ENCODE measurements around the gene KRTCAP2. TPM values are rescaled to one million over a fixed set of nuclear protein-coding genes. Genes with fewer than 3 reads are reported as not detected.

Gene KRTCAP2
- polyA plus RNA-seq, 3 donors = 157 to 256 (median 247) TPM

DNA sequence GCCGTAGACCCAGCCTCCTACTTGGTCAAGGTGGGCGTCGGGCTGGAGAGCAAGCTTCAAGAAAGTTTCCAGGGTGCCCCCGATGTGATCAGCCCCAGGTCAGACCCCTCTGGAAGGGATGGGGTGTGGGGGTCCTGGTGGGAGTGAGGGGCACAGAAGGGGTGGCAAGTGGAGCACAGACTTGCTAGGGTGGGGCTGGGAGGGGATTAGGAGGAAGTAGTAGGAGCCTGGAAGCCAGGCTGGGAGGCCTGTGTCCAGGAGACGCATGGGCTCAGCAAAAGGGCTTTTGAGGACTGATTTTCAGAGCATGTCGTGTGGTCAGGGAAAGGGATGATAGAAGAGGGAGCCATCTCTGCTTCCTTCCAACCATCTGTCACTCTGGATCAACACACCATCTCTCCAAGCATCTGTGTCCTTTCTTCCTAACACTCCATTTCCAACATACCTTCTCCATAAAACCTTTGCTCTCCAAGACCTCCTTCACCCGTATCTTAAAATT lies 9.0 kb upstream of the KRTCAP2 start:
- H3K9ac ChIP-seq (ENCODE audit: insufficient read depth, low read length, poor library complexity, severe bottlenecking) = no peak overlapping the region
- H3K27ac Mint-ChIP-seq = peak overlapping the region in 2 of 7 donors; percentile 25 to 38
- H3K4me1 Mint-ChIP-seq = peaks cover 29% of the 10 kb centered on the region
- no peaks in the 10 kb centered on the region for H3K36me3 Mint-ChIP-seq
- no peak overlapping the region for H2AFZ ChIP-seq (ENCODE audit: insufficient read depth, low read depth, low read length, poor library complexity, severe bottlenecking)
- H3K27me3 Mint-ChIP-seq (ENCODE audit: low read depth in 3 of 3) = peaks cover 2 to 12% (median 4%) of the 10 kb centered on the region in 3 donors
- intact Hi-C loops (cut with micrococcal nuclease) = no loop called here
- H3K4me1 ChIP-seq (ENCODE audit: control insufficient read depth in 1 of 2, insufficient read depth in 2 of 2, low read length in 2 of 2) = peaks cover 30 to 35% of the 10 kb centered on the region in 2 donors
- H3K36me3 ChIP-seq (replicated peaks in 1 of 2; ENCODE audit: control insufficient read depth in 1 of 2, insufficient read depth in 2 of 2, low read length in 2 of 2) = no peaks in the 10 kb centered on the region
- no peaks in the 10 kb centered on the region for H3K79me2 ChIP-seq (ENCODE audit: insufficient read depth, low read length)
- H3K27me3 ChIP-seq (ENCODE audit: control insufficient read depth in 2 of 2, insufficient read depth in 2 of 2, low read length in 2 of 2) = no peaks in the 10 kb centered on the region
- no peaks in the 10 kb centered on the region for H3K9me3 ChIP-seq (replicated peaks in 1 of 2; ENCODE audit: control insufficient read depth in 1 of 2, insufficient read depth in 1 of 2, low read length in 2 of 2)
- H3K4me3 ChIP-seq (replicated peaks in 1 of 3; ENCODE audit: low read depth in 2 of 3, low read length in 3 of 3) = no peak overlapping the region
- TF ChIP-seq, protein P1, sequence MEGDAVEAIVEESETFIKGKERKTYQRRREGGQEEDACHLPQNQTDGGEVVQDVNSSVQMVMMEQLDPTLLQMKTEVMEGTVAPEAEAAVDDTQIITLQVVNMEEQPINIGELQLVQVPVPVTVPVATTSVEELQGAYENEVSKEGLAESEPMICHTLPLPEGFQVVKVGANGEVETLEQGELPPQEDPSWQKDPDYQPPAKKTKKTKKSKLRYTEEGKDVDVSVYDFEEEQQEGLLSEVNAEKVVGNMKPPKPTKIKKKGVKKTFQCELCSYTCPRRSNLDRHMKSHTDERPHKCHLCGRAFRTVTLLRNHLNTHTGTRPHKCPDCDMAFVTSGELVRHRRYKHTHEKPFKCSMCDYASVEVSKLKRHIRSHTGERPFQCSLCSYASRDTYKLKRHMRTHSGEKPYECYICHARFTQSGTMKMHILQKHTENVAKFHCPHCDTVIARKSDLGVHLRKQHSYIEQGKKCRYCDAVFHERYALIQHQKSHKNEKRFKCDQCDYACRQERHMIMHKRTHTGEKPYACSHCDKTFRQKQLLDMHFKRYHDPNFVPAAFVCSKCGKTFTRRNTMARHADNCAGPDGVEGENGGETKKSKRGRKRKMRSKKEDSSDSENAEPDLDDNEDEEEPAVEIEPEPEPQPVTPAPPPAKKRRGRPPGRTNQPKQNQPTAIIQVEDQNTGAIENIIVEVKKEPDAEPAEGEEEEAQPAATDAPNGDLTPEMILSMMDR (IDR thresholded peaks at IDR 0.05) = no peak
- WGBS (ENCODE audit: insufficient coverage) = 100% methylated on average over 5 of the region's 7 CpGs
- H3K9me3 Mint-ChIP-seq = no peaks in the 10 kb centered on the region
- H3K4me2 ChIP-seq (replicated peaks; ENCODE audit: extremely low read depth, low read length, poor library complexity, severe bottlenecking) = no peak overlapping the region
- no peak for DNase-seq
- no peaks in the 10 kb centered on the region for H4K20me1 ChIP-seq (ENCODE audit: insufficient read depth, low read length)
- no peak overlapping the region for H3K4me3 Mint-ChIP-seq
- H3K27ac ChIP-seq (ENCODE audit: low read depth in 1 of 2, low read length in 2 of 2) = no peak overlapping the region

DNA sequence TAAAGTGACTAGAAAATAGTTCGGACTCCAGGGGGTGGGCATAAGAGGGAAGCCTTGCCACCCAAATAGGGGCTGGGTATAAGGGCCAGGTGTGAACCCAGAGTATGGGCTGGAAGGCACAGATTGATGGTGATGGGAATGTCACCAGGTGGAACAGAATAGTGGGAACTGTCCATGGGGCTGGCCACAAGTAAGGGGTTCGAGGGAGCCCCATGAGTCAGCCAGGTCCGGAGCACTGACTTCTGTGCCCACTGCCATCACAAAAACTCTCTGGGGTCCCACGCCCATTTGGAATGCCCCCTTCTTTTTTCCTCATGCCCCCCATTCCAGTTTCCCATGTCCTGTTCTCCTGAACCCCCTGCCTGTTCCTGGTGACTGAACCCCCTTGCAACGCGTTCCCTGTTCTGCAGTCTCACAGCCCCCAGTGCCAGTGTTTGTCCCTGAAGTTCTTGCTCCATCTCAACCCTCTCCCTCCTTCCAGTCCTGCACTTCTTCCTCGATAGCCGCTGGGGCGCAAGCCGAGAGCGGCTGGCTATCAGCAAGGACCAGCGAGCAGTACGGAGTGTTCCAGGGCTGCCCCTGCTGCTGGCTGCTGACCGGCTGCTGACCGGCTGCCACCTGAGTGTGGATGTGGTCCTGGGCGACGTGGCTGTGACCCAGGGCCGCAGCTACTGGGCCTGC lies 8.4 kb upstream of the KRTCAP2 start:
- DNase-seq = no peak
- Histone ChIP-seq H3K4me3 (replicated peaks in 1 of 3; ENCODE audit: low read depth in 2 of 3, low read length in 3 of 3) (no peak overlapping the region), H3K4me1 (ENCODE audit: control insufficient read depth in 1 of 2, insufficient read depth in 2 of 2, low read length in 2 of 2) (peaks cover 30 to 35% of the 10 kb centered on the region in 2 donors), H3K9me3 (replicated peaks in 1 of 2; ENCODE audit: control insufficient read depth in 1 of 2, insufficient read depth in 1 of 2, low read length in 2 of 2) (no peaks in the 10 kb centered on the region), H3K27ac (ENCODE audit: low read depth in 1 of 2, low read length in 2 of 2) (no peak overlapping the region), H3K27me3 (ENCODE audit: control insufficient read depth in 2 of 2, insufficient read depth in 2 of 2, low read length in 2 of 2) (no peaks in the 10 kb centered on the region), H4K20me1 (ENCODE audit: insufficient read depth, low read length) (no peaks in the 10 kb centered on the region), H3K4me2 (replicated peaks; ENCODE audit: extremely low read depth, low read length, poor library complexity, severe bottlenecking) (no peak overlapping the region), H3K9ac (ENCODE audit: insufficient read depth, low read length, poor library complexity, severe bottlenecking) (no peak overlapping the region), H3K36me3 (replicated peaks in 1 of 2; ENCODE audit: control insufficient read depth in 1 of 2, insufficient read depth in 2 of 2, low read length in 2 of 2) (no peaks in the 10 kb centered on the region), H2AFZ (ENCODE audit: insufficient read depth, low read depth, low read length, poor library complexity, severe bottlenecking) (no peak overlapping the region), H3K79me2 (ENCODE audit: insufficient read depth, low read length) (no peaks in the 10 kb centered on the region)
- intact Hi-C loops (cut with micrococcal nuclease) = no loop called here
- TF ChIP-seq, protein P1 (IDR thresholded peaks at IDR 0.05) = no peak
- no peak overlapping the region for H3K4me3 Mint-ChIP-seq
- peak overlapping the region in 1 of 7 donors; percentile 58 for H3K27ac Mint-ChIP-seq
- peaks cover 34% of the 10 kb centered on the region for H3K4me1 Mint-ChIP-seq
- 99% methylated on average over 18 of the region's 18 CpGs for WGBS (ENCODE audit: insufficient coverage)
- peaks cover 2 to 9% (median 4%) of the 10 kb centered on the region in 3 donors for H3K27me3 Mint-ChIP-seq (ENCODE audit: low read depth in 3 of 3)
- H3K9me3 Mint-ChIP-seq = no peaks in the 10 kb centered on the region
- H3K36me3 Mint-ChIP-seq = no peaks in the 10 kb centered on the region

Measured in CD14-positive monocyte (primary cell).